HPDE6-E6E7 (cell line): ENCODE results near the gene ITPR1.

ENCODE experiments used
- DNase-seq: peaks from one replicate; pipeline ENCODE4 v3.0.0; 2011; ENCODE audit warnings: missing footprints; ENCODE audit errors: extremely low spot score

Gene ITPR1

DNA sequence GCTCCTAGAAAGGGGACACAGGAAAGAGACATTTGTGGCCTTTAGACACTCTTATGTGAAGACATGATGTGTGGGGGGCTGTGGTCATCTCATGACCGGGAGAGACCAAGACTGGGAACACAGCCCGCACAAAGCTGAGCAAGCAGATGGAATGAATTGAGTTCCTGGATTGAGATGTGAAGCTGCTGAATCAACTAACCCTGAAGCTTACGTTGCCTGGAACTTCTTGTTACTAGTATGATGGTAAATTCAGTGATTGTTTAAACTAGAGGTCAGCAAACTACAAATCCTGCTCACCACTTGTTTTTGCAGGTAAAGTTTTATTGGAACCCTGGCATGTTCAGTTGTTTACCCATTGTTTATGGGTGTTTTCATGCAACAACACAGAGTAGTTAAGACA lies 402.7 kb downstream of the ITPR1 start:
- no peak for DNase-seq
